ENCODE data around the gene DCAF10.
A peak's percentile ranks its signal among the peaks of the same experiment; 100 is the strongest.
"Not testable (repeated sequence)": the region's sequence is repeated elsewhere in the genome, so short reads cannot be mapped to it uniquely, and the experiment has no call there.

Gene DCAF10

GRCh38 chr9:37800631-37801286 lies at the start of gene DCAF10:
TSS of gene DCAF10 (plus strand) at chr9:37800797. CDS start at chr9:37800867, 70 bp downstream.
- DNase-seq (ENCODE audit: low read depth in 2 of 2), result peak; percentile 84 to 88

- DNase-seq (ENCODE audit: low read depth in 2 of 2), result no peak
These were observed 49.4 kb upstream of the DCAF10 start for GRCh38 chr9:37751186-37751585.

GRCh38 chr9:37751704-37752103 lies 48.9 kb upstream of the DCAF10 start:
- not testable (repeated sequence) for DNase-seq (ENCODE audit: low read depth in 2 of 2)

GRCh38 chr9:37752112-37752511 lies 48.5 kb upstream of the DCAF10 start:
- DNase-seq (ENCODE audit: low read depth in 2 of 2), result not testable (repeated sequence)

- DNase-seq (ENCODE audit: low read depth in 2 of 2), result no peak
These were observed 47.7 kb upstream of the DCAF10 start for GRCh38 chr9:37752642-37753488.

GRCh38 chr9:37753489-37754190 lies 47.0 kb upstream of the DCAF10 start, which contains the start of gene TRMT10B:
TSS of gene TRMT10B (plus strand) at chr9:37753805. CDS start at chr9:37761932, 8,127 bp downstream.
- DNase-seq (ENCODE audit: low read depth in 2 of 2), result peak; percentile 65 to 67

GRCh38 chr9:37758747-37759146 lies 41.9 kb upstream of the DCAF10 start:
- DNase-seq (ENCODE audit: low read depth in 2 of 2), result no peak

GRCh38 chr9:37760416-37761161 lies 40.0 kb upstream of the DCAF10 start:
- DNase-seq (ENCODE audit: low read depth in 2 of 2), result no peak

GRCh38 chr9:37761511-37761910 lies 39.1 kb upstream of the DCAF10 start:
- DNase-seq (ENCODE audit: low read depth in 2 of 2), result no peak

- DNase-seq (ENCODE audit: low read depth in 2 of 2), result not testable (repeated sequence)
These were observed 35.3 kb upstream of the DCAF10 start for GRCh38 chr9:37765263-37765662.

GRCh38 chr9:37769306-37769705 lies 31.3 kb upstream of the DCAF10 start:
- no peak for DNase-seq (ENCODE audit: low read depth in 2 of 2)

GRCh38 chr9:37769995-37770394 lies 30.6 kb upstream of the DCAF10 start:
- DNase-seq (ENCODE audit: low read depth in 2 of 2), result no peak

GRCh38 chr9:37775216-37775919 lies 25.2 kb upstream of the DCAF10 start:
- no peak for DNase-seq (ENCODE audit: low read depth in 2 of 2)

GRCh38 chr9:37776328-37776727 lies 24.3 kb upstream of the DCAF10 start:
- DNase-seq (ENCODE audit: low read depth in 2 of 2), result no peak

- DNase-seq (ENCODE audit: low read depth in 2 of 2), result no peak
These were observed 22.1 kb upstream of the DCAF10 start for GRCh38 chr9:37778534-37778933.

- no peak for DNase-seq (ENCODE audit: low read depth in 2 of 2)
These were observed 16.3 kb upstream of the DCAF10 start for GRCh38 chr9:37784291-37784615.

GRCh38 chr9:37784616-37785483 lies 15.7 kb upstream of the DCAF10 start, which contains the start of gene EXOSC3:
TSS of gene EXOSC3 (minus strand) at chr9:37785064. CDS start at chr9:37785044, 20 bp downstream.
- peak; percentile 74 to 80 for DNase-seq (ENCODE audit: low read depth in 2 of 2)

- DNase-seq (ENCODE audit: low read depth in 2 of 2), result no peak
These were observed 13.5 kb upstream of the DCAF10 start for GRCh38 chr9:37787059-37787458.

- no peak for DNase-seq (ENCODE audit: low read depth in 2 of 2)
These were observed 12.3 kb upstream of the DCAF10 start for GRCh38 chr9:37788332-37788731.

- DNase-seq (ENCODE audit: low read depth in 2 of 2), result no peak
These were observed 10.5 kb upstream of the DCAF10 start for GRCh38 chr9:37790096-37790495.

Measured in activated CD4-positive, alpha-beta T cell treated with anti-CD3 and anti-CD28 coated beads for 24 hours (primary cell).